Progenitor cell of endocrine pancreas (in vitro differentiated cells): ENCODE results near the gene MGAT5B. TPM values are rescaled to one million over a fixed set of nuclear protein-coding genes. Genes with fewer than 3 reads are reported as not detected.
"Not testable (repeated sequence)": the region's sequence is repeated elsewhere in the genome, so short reads cannot be mapped to it uniquely, and the experiment has no call there.

Source experiments
- DNase-seq: peaks from one replicate; pipeline ENCODE4 v3.0.0; 2021; ENCODE audit warnings: low spot score; ENCODE audit not compliant: unreplicated experiment
- H3K27ac Mint-ChIP-seq: 2 replicates; pipeline ENCODE4 v1.8.0; 2021; ENCODE audit warnings: mild to moderate bottlenecking, moderate library complexity, mixed read lengths
- H3K27me3 Mint-ChIP-seq: 2 replicates; pipeline ENCODE4 v1.8.0; 2021; ENCODE audit warnings: mixed read lengths
- H3K36me3 Mint-ChIP-seq: 2 replicates; pipeline ENCODE4 v1.8.0; 2022; ENCODE audit warnings: mixed read lengths; ENCODE audit not compliant: insufficient read depth
- H3K4me1 Mint-ChIP-seq: 2 replicates; pipeline ENCODE4 v1.8.0; 2021; ENCODE audit warnings: low read depth, mixed read lengths
- H3K4me3 Mint-ChIP-seq: 2 replicates; pipeline ENCODE4 v1.8.0; 2021; ENCODE audit warnings: low read depth, mild to moderate bottlenecking, moderate library complexity, mixed read lengths
- H3K9me3 Mint-ChIP-seq: 2 replicates; pipeline ENCODE4 v1.8.0; 2021; ENCODE audit warnings: low read depth, mixed read lengths
- CTCF ChIP-seq: fragments of 200-600 bp; sonication (generic); IDR thresholded peaks from one replicate; pipeline ENCODE4 v1.5.0; 2021; ENCODE audit warnings: antibody characterized with exemption, mild to moderate bottlenecking; ENCODE audit not compliant: unreplicated experiment
- total RNA-seq: library from RNA; stranded (reverse); gene quantifications from 2 replicates; pipeline ENCODE4 v1.2.1, GENCODE V29; 2021

The MGAT5B gene
- total RNA-seq, 1 donor from 2014 or later, result 2.8 TPM

- no peak overlapping the region for H3K27ac Mint-ChIP-seq
- no peak for DNase-seq
- no peak overlapping the region for H3K4me3 Mint-ChIP-seq
- no peaks in the 10 kb centered on the region for H3K9me3 Mint-ChIP-seq
- peaks cover 3% of the 10 kb centered on the region for H3K4me1 Mint-ChIP-seq
- no peaks in the 10 kb centered on the region for H3K36me3 Mint-ChIP-seq
- peaks cover 16% of the 10 kb centered on the region for H3K27me3 Mint-ChIP-seq
- TF ChIP-seq CTCF, result no peak
Measured at GRCh38 chr17:76848670-76849069, 19.5 kb upstream of the MGAT5B start.

GRCh38 chr17:76849160-76849559 is 19.0 kb upstream of the MGAT5B start:
- H3K27ac Mint-ChIP-seq, H3K4me1 Mint-ChIP-seq, H3K36me3 Mint-ChIP-seq, H3K4me3 Mint-ChIP-seq, H3K9me3 Mint-ChIP-seq, DNase-seq: not testable (repeated sequence)
- peaks cover 11% of the 10 kb centered on the region for H3K27me3 Mint-ChIP-seq

- no peak for TF ChIP-seq CTCF
- Mint-ChIP-seq H3K27ac (no peak overlapping the region), H3K36me3 (no peaks in the 10 kb centered on the region), H3K27me3 (peaks cover 10% of the 10 kb centered on the region), H3K4me1 (no peaks in the 10 kb centered on the region), H3K9me3 (no peaks in the 10 kb centered on the region), H3K4me3 (no peak overlapping the region)
- no peak for DNase-seq
Measured at GRCh38 chr17:76852843-76853242, 15.4 kb upstream of the MGAT5B start.

- Mint-ChIP-seq H3K4me1 (no peaks in the 10 kb centered on the region), H3K36me3 (no peaks in the 10 kb centered on the region), H3K4me3 (no peak overlapping the region), H3K27me3 (peaks cover 22% of the 10 kb centered on the region), H3K27ac (no peak overlapping the region), H3K9me3 (no peaks in the 10 kb centered on the region)
- TF ChIP-seq CTCF, result no peak
- no peak for DNase-seq
Measured at GRCh38 chr17:76855105-76855504, 13.1 kb upstream of the MGAT5B start.

GRCh38 chr17:76862079-76862478 is 6.1 kb upstream of the MGAT5B start:
- H3K9me3 Mint-ChIP-seq, result no peaks in the 10 kb centered on the region
- no peak overlapping the region for H3K4me3 Mint-ChIP-seq
- H3K4me1 Mint-ChIP-seq, result no peaks in the 10 kb centered on the region
- no peak for TF ChIP-seq CTCF
- DNase-seq, result no peak
- no peaks in the 10 kb centered on the region for H3K36me3 Mint-ChIP-seq
- H3K27ac Mint-ChIP-seq, result no peak overlapping the region
- peaks cover 49% of the 10 kb centered on the region for H3K27me3 Mint-ChIP-seq

GRCh38 chr17:76862494-76862893 is 5.7 kb upstream of the MGAT5B start:
- Mint-ChIP-seq H3K4me3 (no peak overlapping the region), H3K27me3 (peaks cover 53% of the 10 kb centered on the region), H3K27ac (no peak overlapping the region), H3K36me3 (no peaks in the 10 kb centered on the region), H3K9me3 (no peaks in the 10 kb centered on the region), H3K4me1 (no peaks in the 10 kb centered on the region)
- TF ChIP-seq CTCF, result no peak
- DNase-seq, result no peak
